ENCODE results near the gene ARFGAP2. TPM values are rescaled to one million over a fixed set of nuclear protein-coding genes. Genes with fewer than 3 reads are reported as not detected.

ARFGAP2 gene
- polyA plus RNA-seq, 1 donor (not counting 4 experiments of a cell fraction or from before 2014, with no cell fraction given) = 51.0 TPM

GRCh38 chr11:47130543-47130942, 46.1 kb downstream of the ARFGAP2 start:
- Histone ChIP-seq H4K20me1 (ENCODE audit: control insufficient read depth, extremely low read depth, insufficient read depth, low read length) (no peaks in the 10 kb centered on the region), H3K4me1 (ENCODE audit: control insufficient read depth, extremely low read depth, insufficient read depth, low read length) (peaks cover 2% of the 10 kb centered on the region), H3K36me3 (ENCODE audit: control insufficient read depth in 2 of 2, extremely low read depth in 1 of 2, insufficient read depth in 2 of 2, low read length in 2 of 2) (no peaks in the 10 kb centered on the region), H3K9me1 (ENCODE audit: control insufficient read depth, extremely low read depth, insufficient read depth, low read length) (no peaks in the 10 kb centered on the region), H3K27me3 (ENCODE audit: control insufficient read depth, extremely low read depth, insufficient read depth, low read length) (no peaks in the 10 kb centered on the region), H3K4me3 (ENCODE audit: control insufficient read depth in 2 of 3, extremely low read depth in 1 of 3, insufficient read depth in 2 of 3, low read depth in 1 of 3, low read length in 3 of 3) (no peak overlapping the region), H3K27ac (ENCODE audit: control insufficient read depth, insufficient read depth, low read length) (no peak overlapping the region), H2AFZ (ENCODE audit: control insufficient read depth, low read length) (no peak overlapping the region), H3K79me2 (ENCODE audit: control insufficient read depth, insufficient read depth, low read length) (no peaks in the 10 kb centered on the region), H3K9ac (ENCODE audit: control insufficient read depth, extremely low read depth, insufficient read depth, low read length) (no peak overlapping the region), H3K4me2 (ENCODE audit: control insufficient read depth, extremely low read depth, insufficient read depth, low read depth, low read length) (no peak overlapping the region), H3K9me3 (ENCODE audit: control insufficient read depth, low read depth, low read length) (no peaks in the 10 kb centered on the region)
- DNase-seq (ENCODE audit: low read depth, low spot score) = no peak
- TF ChIP-seq CTCF (optimal IDR thresholded peaks at IDR 0.05 in 1 of 3, IDR thresholded peaks at IDR 0.05 in 1 of 3, conservative IDR thresholded peaks at IDR 0.05 in 1 of 3; ENCODE audit: extremely low read depth in 1 of 3, insufficient read depth in 2 of 3, low read length in 3 of 3) (no peak), EZH2 (IDR thresholded peaks at IDR 0.05; ENCODE audit: low read length) (no peak)
- no peak for FAIRE-seq
- dilution Hi-C loops (cut with MboI; ENCODE audit: extremely low pct_ligation_motif_present, low sequenced_read_pairs) = no loop called here

GRCh38 chr11:47127213-47127612, 49.5 kb downstream of the ARFGAP2 start:
- no peak for FAIRE-seq
- H3K4me1 ChIP-seq (ENCODE audit: control insufficient read depth, extremely low read depth, insufficient read depth, low read length) = peaks cover 2% of the 10 kb centered on the region
- dilution Hi-C loops (cut with MboI; ENCODE audit: extremely low pct_ligation_motif_present, low sequenced_read_pairs) = no loop called here
- no peaks in the 10 kb centered on the region for H3K36me3 ChIP-seq (ENCODE audit: control insufficient read depth in 2 of 2, extremely low read depth in 1 of 2, insufficient read depth in 2 of 2, low read length in 2 of 2)
- H3K27me3 ChIP-seq (ENCODE audit: control insufficient read depth, extremely low read depth, insufficient read depth, low read length) = no peaks in the 10 kb centered on the region
- no peaks in the 10 kb centered on the region for H4K20me1 ChIP-seq (ENCODE audit: control insufficient read depth, extremely low read depth, insufficient read depth, low read length)
- H3K9me1 ChIP-seq (ENCODE audit: control insufficient read depth, extremely low read depth, insufficient read depth, low read length) = no peaks in the 10 kb centered on the region
- no peaks in the 10 kb centered on the region for H3K79me2 ChIP-seq (ENCODE audit: control insufficient read depth, insufficient read depth, low read length)
- no peak for DNase-seq (ENCODE audit: low read depth, low spot score)
- TF ChIP-seq CTCF (optimal IDR thresholded peaks at IDR 0.05 in 1 of 3, IDR thresholded peaks at IDR 0.05 in 1 of 3, conservative IDR thresholded peaks at IDR 0.05 in 1 of 3; ENCODE audit: extremely low read depth in 1 of 3, insufficient read depth in 2 of 3, low read length in 3 of 3) (no peak), EZH2 (IDR thresholded peaks at IDR 0.05; ENCODE audit: low read length) (no peak)
- H2AFZ ChIP-seq (ENCODE audit: control insufficient read depth, low read length) = no peak overlapping the region
- H3K4me3 ChIP-seq (ENCODE audit: control insufficient read depth in 2 of 3, extremely low read depth in 1 of 3, insufficient read depth in 2 of 3, low read depth in 1 of 3, low read length in 3 of 3) = no peak overlapping the region
- H3K27ac ChIP-seq (ENCODE audit: control insufficient read depth, insufficient read depth, low read length) = no peak overlapping the region
- no peaks in the 10 kb centered on the region for H3K9me3 ChIP-seq (ENCODE audit: control insufficient read depth, low read depth, low read length)
- no peak overlapping the region for H3K4me2 ChIP-seq (ENCODE audit: control insufficient read depth, extremely low read depth, insufficient read depth, low read depth, low read length)
- H3K9ac ChIP-seq (ENCODE audit: control insufficient read depth, extremely low read depth, insufficient read depth, low read length) = no peak overlapping the region
